OCI-LY7 (cell line): ENCODE results near the gene ALDH6A1. TPM values are rescaled to one million over a fixed set of nuclear protein-coding genes. Genes with fewer than 3 reads are reported as not detected.

ENCODE experiments used
- BruUV-seq: library from RNA; stranded (reverse); fragments of 400-500 nt; replicated peaks from 2 replicates; lab custom pipeline; 2021; lab: Mats Ljungman, UMichigan
- CTCF ChIA-PET: fragments of 300-600 bp; sonication (Branson Sonifier 250); formaldehyde crosslinking; loops from one replicate; lab custom pipeline; 2022; ENCODE audit warnings: antibody characterized with exemption; ENCODE audit not compliant: unreplicated experiment; lab: Charles Lee
- POLR2A ChIA-PET: fragments of 300-600 bp; sonication (Branson Sonifier 250); formaldehyde crosslinking; loops from one replicate; lab custom pipeline; 2022; ENCODE audit warnings: antibody characterized with exemption; lab: Charles Lee
- DNase-seq: peaks from one replicate; pipeline ENCODE4 v3.0.0-alpha.2; 2015; ENCODE audit warnings: low spot score
- H2AFZ ChIP-seq: fragments of 200-600 bp; sonication (generic), shearing (Covaris generic); 2 replicates; pipeline ENCODE4 v1.6.1; 2014; ENCODE audit warnings: mild to moderate bottlenecking, antibody characterized with exemption, low read length, moderate library complexity
- H3K27ac ChIP-seq: fragments of 200-600 bp; sonication (generic); 2 replicates; pipeline ENCODE4 v1.5.1; 2014; ENCODE audit warnings: mixed run types, low read depth, mild to moderate bottlenecking, moderate library complexity, low read length, inconsistent platforms; ENCODE audit not compliant: poor library complexity, severe bottlenecking
- H3K36me3 ChIP-seq: fragments of 200-600 bp; sonication (generic); 2 replicates; pipeline ENCODE4 v1.6.1; 2014; ENCODE audit warnings: mild to moderate bottlenecking, antibody characterized with exemption, low read length, moderate library complexity, mixed read lengths; ENCODE audit not compliant: insufficient read depth
- H3K4me1 ChIP-seq: fragments of 200-600 bp; sonication (generic); 2 replicates; pipeline ENCODE4 v1.5.1; 2014; ENCODE audit warnings: mild to moderate bottlenecking, low read length; ENCODE audit not compliant: insufficient read depth, poor library complexity, severe bottlenecking
- H3K4me2 ChIP-seq: fragments of 200-600 bp; sonication (generic); 2 replicates; pipeline ENCODE4 v1.6.1; 2014; ENCODE audit warnings: mild to moderate bottlenecking, low read length
- H3K4me3 ChIP-seq: fragments of 200-600 bp; sonication (generic); 2 replicates; pipeline ENCODE4 v1.5.1; 2014; ENCODE audit warnings: mild to moderate bottlenecking, low read depth, low read length; ENCODE audit not compliant: poor library complexity, severe bottlenecking
- H3K79me2 ChIP-seq: fragments of 200-600 bp; sonication (generic); 2 replicates; pipeline ENCODE4 v1.6.1; 2016; ENCODE audit warnings: low read depth, mild to moderate bottlenecking, low read length, moderate library complexity, mixed read lengths; ENCODE audit not compliant: insufficient read depth
- H3K9me2 ChIP-seq: fragments of 200-600 bp; sonication (generic); 2 replicates; pipeline ENCODE4 v1.6.1; 2016; ENCODE audit warnings: mild to moderate bottlenecking, low read length, mixed read lengths; ENCODE audit not compliant: insufficient read depth
- H3K9me3 ChIP-seq: fragments of 200-600 bp; sonication (generic); 2 replicates; pipeline ENCODE4 v1.6.1; 2014; ENCODE audit warnings: mild to moderate bottlenecking, mixed run types, low read length, mixed read lengths
- H4K20me1 ChIP-seq: fragments of 200-600 bp; sonication (generic); 2 replicates; pipeline ENCODE4 v1.6.1; 2014; ENCODE audit warnings: mild to moderate bottlenecking, antibody characterized with exemption, low read length, moderate library complexity, mixed read lengths; ENCODE audit not compliant: insufficient read depth
- EZH2phosphoT487 ChIP-seq: fragments of 200-600 bp; sonication (generic); IDR thresholded peaks from 2 replicates; pipeline ENCODE4 v1.6.1; 2018; ENCODE audit warnings: low read depth, borderline replicate concordance, mild to moderate bottlenecking, mixed run types, antibody characterized with exemption, low read length, moderate library complexity, mixed read lengths
- intact Hi-C: fragments of 100-400 bp; cut with micrococcal nuclease; formaldehyde crosslinking; loops from one replicate; pipeline ENCODE4 v1.10.0; 2022; ENCODE audit not compliant: unreplicated experiment
- total RNA-seq, 2 experiments: library from RNA; depleted of rRNA in 1 of 2; stranded (reverse); fragments of >200 nt in 1 of 2; shearing (Covaris generic) in 1 of 2; gene quantifications; 2 replicates each; pipeline ENCODE4 v1.2.3, GENCODE V29; 2014 to 2022
- TF ChIP-seq, protein P1 (sequence below): fragments of 200-600 bp; sonication (generic); conservative IDR thresholded peaks from 2 replicates; pipeline ENCODE4 v1.5.1; 2014; ENCODE audit warnings: mild to moderate bottlenecking, antibody characterized with exemption, low read length, moderate library complexity, mixed read lengths

ALDH6A1 gene
- total RNA-seq, 2 experiments from 2014 or later = 17.0 to 20.7 TPM

DNA sequence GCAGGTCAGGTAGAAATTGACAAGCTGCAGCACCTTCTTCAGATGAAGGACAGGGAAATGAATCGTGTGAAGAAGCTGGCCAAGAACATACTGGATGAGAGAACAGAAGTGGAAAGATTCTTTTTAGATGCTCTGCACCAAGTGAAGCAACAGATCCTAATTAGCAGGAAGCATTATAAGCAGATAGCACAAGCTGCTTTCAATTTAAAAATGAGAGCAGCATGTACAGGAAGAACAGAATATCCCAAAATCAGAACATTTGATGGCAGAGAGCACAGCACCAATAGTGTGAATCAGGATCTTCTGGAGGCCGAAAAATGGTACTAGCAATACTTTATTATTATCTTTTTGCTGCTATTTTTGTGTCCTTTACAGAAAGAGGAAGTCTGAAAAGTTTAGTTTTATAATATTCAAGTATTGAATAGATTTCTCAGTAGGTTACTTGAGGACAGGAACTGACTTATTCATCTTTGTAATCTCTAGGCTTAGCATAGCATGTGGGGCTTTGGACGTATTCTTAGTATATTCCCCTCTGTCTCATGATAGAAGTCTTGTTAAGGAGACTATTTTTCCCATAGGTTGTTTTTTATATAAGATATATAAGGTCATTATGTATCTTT, 34.3 kb downstream of the ALDH6A1 start:
- Histone ChIP-seq H3K4me2 (peak overlapping the region; percentile 17), H3K9me2 (no peaks in the 10 kb centered on the region), H3K4me3 (no peak overlapping the region), H3K36me3 (no peaks in the 10 kb centered on the region), H2AFZ (peak overlapping the region; percentile 33; the same call in 1 of the 2 replicates), H3K4me1 (peaks cover 11% of the 10 kb centered on the region), H4K20me1 (no peaks in the 10 kb centered on the region), H3K9me3 (no peaks in the 10 kb centered on the region), H3K27ac (no peak overlapping the region), H3K79me2 (no peaks in the 10 kb centered on the region)
- POLR2A ChIA-PET = interaction anchor here (0.6 to 1.7 kb wide), 2 partner anchors 15 to 17 kb away, joined by 5 read pairs; no protein-coding TSS in a partner anchor
- CTCF ChIA-PET = interaction anchor here (0.6 kb wide), 1 partner anchor 307 kb away, joined by 3 read pairs; no protein-coding TSS in a partner anchor
- peak; percentile 15 for DNase-seq
- no peak for TF ChIP-seq EZH2phosphoT487
- TF ChIP-seq, protein P1, sequence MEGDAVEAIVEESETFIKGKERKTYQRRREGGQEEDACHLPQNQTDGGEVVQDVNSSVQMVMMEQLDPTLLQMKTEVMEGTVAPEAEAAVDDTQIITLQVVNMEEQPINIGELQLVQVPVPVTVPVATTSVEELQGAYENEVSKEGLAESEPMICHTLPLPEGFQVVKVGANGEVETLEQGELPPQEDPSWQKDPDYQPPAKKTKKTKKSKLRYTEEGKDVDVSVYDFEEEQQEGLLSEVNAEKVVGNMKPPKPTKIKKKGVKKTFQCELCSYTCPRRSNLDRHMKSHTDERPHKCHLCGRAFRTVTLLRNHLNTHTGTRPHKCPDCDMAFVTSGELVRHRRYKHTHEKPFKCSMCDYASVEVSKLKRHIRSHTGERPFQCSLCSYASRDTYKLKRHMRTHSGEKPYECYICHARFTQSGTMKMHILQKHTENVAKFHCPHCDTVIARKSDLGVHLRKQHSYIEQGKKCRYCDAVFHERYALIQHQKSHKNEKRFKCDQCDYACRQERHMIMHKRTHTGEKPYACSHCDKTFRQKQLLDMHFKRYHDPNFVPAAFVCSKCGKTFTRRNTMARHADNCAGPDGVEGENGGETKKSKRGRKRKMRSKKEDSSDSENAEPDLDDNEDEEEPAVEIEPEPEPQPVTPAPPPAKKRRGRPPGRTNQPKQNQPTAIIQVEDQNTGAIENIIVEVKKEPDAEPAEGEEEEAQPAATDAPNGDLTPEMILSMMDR = no peak
- BruUV-seq = no TSS peak
- intact Hi-C loops = no loop called here

- H3K9me3 ChIP-seq = no peaks in the 10 kb centered on the region
- H3K27ac ChIP-seq = no peak overlapping the region
- TF ChIP-seq, protein P1 = peak; percentile 67
- TF ChIP-seq EZH2phosphoT487 = no peak
- peak; percentile 21 for DNase-seq
- intact Hi-C loops = no loop called here
- peaks cover 11% of the 10 kb centered on the region for H3K4me1 ChIP-seq
- H4K20me1 ChIP-seq = no peaks in the 10 kb centered on the region
- BruUV-seq = no TSS peak
- H3K79me2 ChIP-seq = no peaks in the 10 kb centered on the region
- no peaks in the 10 kb centered on the region for H3K36me3 ChIP-seq
- no peak overlapping the region for H3K4me2 ChIP-seq
- ChIA-PET POLR2A (interaction anchor here (1.7 kb wide), 1 partner anchor 18 kb away, joined by 5 read pairs; no protein-coding TSS in a partner anchor), CTCF (interaction anchor here (0.6 kb wide), 1 partner anchor 579 kb away, joined by 3 read pairs; no protein-coding TSS in a partner anchor)
- H2AFZ ChIP-seq = no peak overlapping the region
- H3K4me3 ChIP-seq = no peak overlapping the region
- H3K9me2 ChIP-seq = no peaks in the 10 kb centered on the region
Measured at GRCh38 chr14:74048281-74048680, 36.0 kb downstream of the ALDH6A1 start.

GRCh38 chr14:74045522-74045921, 38.7 kb downstream of the ALDH6A1 start:
- Histone ChIP-seq H4K20me1 (no peaks in the 10 kb centered on the region), H3K36me3 (no peaks in the 10 kb centered on the region), H3K4me3 (no peak overlapping the region), H3K4me2 (no peak overlapping the region), H3K9me2 (no peaks in the 10 kb centered on the region), H2AFZ (no peak overlapping the region), H3K79me2 (no peaks in the 10 kb centered on the region), H3K27ac (no peak overlapping the region), H3K9me3 (no peaks in the 10 kb centered on the region), H3K4me1 (peaks cover 10% of the 10 kb centered on the region)
- BruUV-seq = no TSS peak
- TF ChIP-seq, protein P1 = no peak
- TF ChIP-seq EZH2phosphoT487 = no peak
- ChIA-PET POLR2A (interaction anchor here (0.5 kb wide), 1 partner anchor 8 kb away, joined by 3 read pairs; no protein-coding TSS in a partner anchor), CTCF (no interaction called here)
- intact Hi-C loops = no loop called here
- DNase-seq = no peak
